ENCODE results near the gene FZR1. TPM values are rescaled to one million over a fixed set of nuclear protein-coding genes. Genes with fewer than 3 reads are reported as not detected.

The FZR1 gene
- total RNA-seq, 2 donors from 2014 or later = 56.7 to 65.1 TPM

- no peak overlapping the region for H3K4me3 Mint-ChIP-seq
Measured at GRCh38 chr19:3497757-3498520, 8.2 kb upstream of the FZR1 start.

GRCh38 chr19:3499738-3500428, 6.2 kb upstream of the FZR1 start:
- Histone ChIP-seq H3K27ac (ENCODE audit: low read depth, low read length) (peak overlapping the region; percentile 100), H3K4me1 (ENCODE audit: control insufficient read depth, insufficient read depth, low read length) (no peaks in the 10 kb centered on the region), H3K27me3 (ENCODE audit: control insufficient read depth, insufficient read depth, low read length, poor library complexity, severe bottlenecking) (no peaks in the 10 kb centered on the region), H3K9me3 (ENCODE audit: control insufficient read depth, low read length) (no peaks in the 10 kb centered on the region), H3K36me3 (ENCODE audit: control insufficient read depth, insufficient read depth, low read length) (peaks cover 16% of the 10 kb centered on the region), H3K9ac (ENCODE audit: extremely low read depth, low read length, poor library complexity, severe bottlenecking) (peak overlapping the region; percentile 96), H3K4me3 (ENCODE audit: low read length) (peak overlapping the region; percentile 99)
- 29 to 37% methylated on average over 17 to 18 of the region's 18 CpGs for WGBS, 2 experiments (ENCODE audit: insufficient coverage in 1 of 2, insufficient read length in 1 of 2)
- H3K9me3 Mint-ChIP-seq = no peaks in the 10 kb centered on the region
- H3K36me3 Mint-ChIP-seq (ENCODE audit: low read depth) = peaks cover 25% of the 10 kb centered on the region
- no peaks in the 10 kb centered on the region for H3K27me3 Mint-ChIP-seq (ENCODE audit: insufficient read depth)
- no peak for TF ChIP-seq CTCF (conservative IDR thresholded peaks at IDR 0.05)
- H3K4me3 Mint-ChIP-seq = peak overlapping the region; percentile 88
- no peak for DNase-seq
- H3K4me1 Mint-ChIP-seq = peaks cover 4% of the 10 kb centered on the region
- H3K27ac Mint-ChIP-seq = peak overlapping the region; percentile 99

More at GRCh38 chr19:3497757-3498520, 8.2 kb upstream of the FZR1 start:
- no peak overlapping the region for H3K27ac ChIP-seq (ENCODE audit: low read depth, low read length)
- H3K36me3 ChIP-seq (ENCODE audit: control insufficient read depth, insufficient read depth, low read length) = peaks cover 23% of the 10 kb centered on the region
- DNase-seq = no peak
- Mint-ChIP-seq H3K36me3 (ENCODE audit: low read depth) (peaks cover 38% of the 10 kb centered on the region), H3K27ac (peak overlapping the region; percentile 16), H3K27me3 (ENCODE audit: insufficient read depth) (no peaks in the 10 kb centered on the region), H3K4me1 (no peaks in the 10 kb centered on the region), H3K9me3 (no peaks in the 10 kb centered on the region)
- H3K9ac ChIP-seq (ENCODE audit: extremely low read depth, low read length, poor library complexity, severe bottlenecking) = no peak overlapping the region
- no peak overlapping the region for H3K4me3 ChIP-seq (ENCODE audit: low read length)
- H3K9me3 ChIP-seq (ENCODE audit: control insufficient read depth, low read length) = no peaks in the 10 kb centered on the region
- 96 to 100% methylated on average over 4 to 5 of the region's 5 CpGs for WGBS, 2 experiments (ENCODE audit: insufficient coverage in 1 of 2, insufficient read length in 1 of 2)
- H3K27me3 ChIP-seq (ENCODE audit: control insufficient read depth, insufficient read depth, low read length, poor library complexity, severe bottlenecking) = no peaks in the 10 kb centered on the region
- H3K4me1 ChIP-seq (ENCODE audit: control insufficient read depth, insufficient read depth, low read length) = no peaks in the 10 kb centered on the region
- no peak for TF ChIP-seq CTCF (conservative IDR thresholded peaks at IDR 0.05)

GRCh38 chr19:3500429-3501101, 5.5 kb upstream of the FZR1 start, which contains the start of gene DOHH:
DOHH (minus strand) TSS chr19:3500674; CDS start chr19:3496814, 3,860 bp downstream.
- H3K4me3 Mint-ChIP-seq = peak within 1 kb of the TSS; percentile 88
- H3K9me3 Mint-ChIP-seq = no peaks in the 10 kb centered on the region
- H3K36me3 Mint-ChIP-seq (ENCODE audit: low read depth) = peaks cover 21% of the 10 kb centered on the region
- no peaks in the 10 kb centered on the region for H3K9me3 ChIP-seq (ENCODE audit: control insufficient read depth, low read length)
- peaks cover 11% of the 10 kb centered on the region for H3K36me3 ChIP-seq (ENCODE audit: control insufficient read depth, insufficient read depth, low read length)
- no peaks in the 10 kb centered on the region for H3K27me3 Mint-ChIP-seq (ENCODE audit: insufficient read depth)
- peak within 1 kb of the TSS; percentile 96 for H3K9ac ChIP-seq (ENCODE audit: extremely low read depth, low read length, poor library complexity, severe bottlenecking)
- peak within 1 kb of the TSS; percentile 99 for H3K4me3 ChIP-seq (ENCODE audit: low read length)
- TF ChIP-seq CTCF (conservative IDR thresholded peaks at IDR 0.05) = no peak
- peak within 1 kb of the TSS; percentile 99 for H3K27ac Mint-ChIP-seq
- 0 to 1% methylated on average over 33 to 52 of the region's 52 CpGs for WGBS, 2 experiments (ENCODE audit: insufficient coverage in 1 of 2, insufficient read length in 1 of 2)
- DNase-seq = peak; percentile 98
- no peaks in the 10 kb centered on the region for H3K4me1 ChIP-seq (ENCODE audit: control insufficient read depth, insufficient read depth, low read length)
- H3K27ac ChIP-seq (ENCODE audit: low read depth, low read length) = peak within 1 kb of the TSS; percentile 100
- peaks cover 5% of the 10 kb centered on the region for H3K4me1 Mint-ChIP-seq
- H3K27me3 ChIP-seq (ENCODE audit: control insufficient read depth, insufficient read depth, low read length, poor library complexity, severe bottlenecking) = no peaks in the 10 kb centered on the region
